Epithelial cell of prostate (primary cell): ENCODE measurements around the gene SPATC1L.
"Not testable (repeated sequence)": the region's sequence is repeated elsewhere in the genome, so short reads cannot be mapped to it uniquely, and the experiment has no call there.

ENCODE experiments used
- DNase-seq: peaks from one replicate; pipeline ENCODE4 v3.0.0-alpha.2; 2011; ENCODE audit warnings: low read depth, low spot score
- H3K27ac ChIP-seq: fragments of 450-650 bp; 2 replicates; pipeline ENCODE4 v1.5.1; 2017; ENCODE audit warnings: mild to moderate bottlenecking

SPATC1L gene

GRCh38 chr21:46153247-46154154 lies 30.8 kb downstream of the SPATC1L start:
- H3K27ac ChIP-seq, result no peak overlapping the region

GRCh38 chr21:46152927-46153246 lies 31.4 kb downstream of the SPATC1L start:
- no peak for DNase-seq
- H3K27ac ChIP-seq, result no peak overlapping the region

More at GRCh38 chr21:46153247-46154154, 30.8 kb downstream of the SPATC1L start:
- no peak for DNase-seq

- no peak for DNase-seq
- no peak overlapping the region for H3K27ac ChIP-seq
Measured at GRCh38 chr21:46151989-46152926, 32.0 kb downstream of the SPATC1L start.

GRCh38 chr21:46151261-46151988 lies 32.8 kb downstream of the SPATC1L start:
- H3K27ac ChIP-seq, result no peak overlapping the region
- no peak for DNase-seq

GRCh38 chr21:46150491-46151121 lies 33.7 kb downstream of the SPATC1L start:
- H3K27ac ChIP-seq, result no peak overlapping the region
- DNase-seq, result no peak

GRCh38 chr21:46150073-46150472 lies 34.2 kb downstream of the SPATC1L start:
- no peak for DNase-seq
- no peak overlapping the region for H3K27ac ChIP-seq

GRCh38 chr21:46149205-46149901 lies 34.9 kb downstream of the SPATC1L start:
- DNase-seq, result no peak

GRCh38 chr21:46148106-46148505 lies 36.2 kb downstream of the SPATC1L start:
- H3K27ac ChIP-seq, result no peak overlapping the region
- DNase-seq, result no peak

More at GRCh38 chr21:46149205-46149901, 34.9 kb downstream of the SPATC1L start:
- H3K27ac ChIP-seq, result no peak overlapping the region

- not testable (repeated sequence) for DNase-seq, H3K27ac ChIP-seq
Measured at GRCh38 chr21:46147429-46147828, 36.8 kb downstream of the SPATC1L start.

GRCh38 chr21:46146856-46147255 lies 37.4 kb downstream of the SPATC1L start:
- no peak overlapping the region for H3K27ac ChIP-seq
- DNase-seq, result no peak

GRCh38 chr21:46145840-46146691 lies 38.2 kb downstream of the SPATC1L start:
- no peak overlapping the region for H3K27ac ChIP-seq
- DNase-seq, result no peak

GRCh38 chr21:46145159-46145839 lies 39.0 kb downstream of the SPATC1L start:
- no peak overlapping the region for H3K27ac ChIP-seq
- DNase-seq, result no peak

- DNase-seq, result no peak
- H3K27ac ChIP-seq, result no peak overlapping the region
Measured at GRCh38 chr21:46144464-46145070, 39.7 kb downstream of the SPATC1L start.

GRCh38 chr21:46142582-46143473 lies 41.4 kb downstream of the SPATC1L start:
- no peak overlapping the region for H3K27ac ChIP-seq
- DNase-seq, result no peak

- DNase-seq, result no peak
- H3K27ac ChIP-seq, result no peak overlapping the region
Measured at GRCh38 chr21:46141767-46142581, 42.3 kb downstream of the SPATC1L start.
